SHP77 treated with DMSO at 0.1 percent for 48 hours (cell line): ENCODE measurements around the gene ELOVL6.
"Not testable (repeated sequence)": the region's sequence is repeated elsewhere in the genome, so short reads cannot be mapped to it uniquely, and the experiment has no call there.

Source experiments
- DNase-seq: peaks from one replicate; lab custom pipeline; 2025; lab: John Stamatoyannopoulos, UW

ELOVL6 gene

GRCh38 chr4:110198435-110199416 lies at the start of gene ELOVL6:
Gene ELOVL6 (minus strand): TSS chr4:110198615. CDS start chr4:110198335, 280 bp downstream.
- peak; percentile 28 for DNase-seq

GRCh38 chr4:110248100-110248499 lies 49.7 kb upstream of the ELOVL6 start:
- no peak for DNase-seq

- DNase-seq = no peak
These were observed 49.2 kb upstream of the ELOVL6 start for GRCh38 chr4:110247591-110247990.

- DNase-seq = no peak
These were observed 47.2 kb upstream of the ELOVL6 start for GRCh38 chr4:110245577-110245976.

GRCh38 chr4:110236324-110236723 lies 37.9 kb upstream of the ELOVL6 start:
- DNase-seq = no peak

GRCh38 chr4:110233581-110233980 lies 35.2 kb upstream of the ELOVL6 start:
- not testable (repeated sequence) for DNase-seq

GRCh38 chr4:110231869-110232268 lies 33.5 kb upstream of the ELOVL6 start:
- no peak for DNase-seq

- no peak for DNase-seq
These were observed 30.9 kb upstream of the ELOVL6 start for GRCh38 chr4:110229266-110229665.

- DNase-seq = no peak
These were observed 26.4 kb upstream of the ELOVL6 start for GRCh38 chr4:110224812-110225211.

- no peak for DNase-seq
These were observed 25.7 kb upstream of the ELOVL6 start for GRCh38 chr4:110224142-110224541.

GRCh38 chr4:110218935-110219334 lies 20.5 kb upstream of the ELOVL6 start:
- DNase-seq = not testable (repeated sequence)

GRCh38 chr4:110217181-110217580 lies 18.8 kb upstream of the ELOVL6 start:
- DNase-seq = not testable (repeated sequence)

GRCh38 chr4:110216129-110216528 lies 17.7 kb upstream of the ELOVL6 start:
- no peak for DNase-seq

GRCh38 chr4:110211770-110212061 lies 13.3 kb upstream of the ELOVL6 start:
- no peak for DNase-seq

- peak; percentile 0 for DNase-seq
These were observed 12.8 kb upstream of the ELOVL6 start for GRCh38 chr4:110211007-110211769.

- no peak for DNase-seq
These were observed 10.0 kb upstream of the ELOVL6 start for GRCh38 chr4:110208419-110208818.

- DNase-seq = no peak
These were observed 8.8 kb upstream of the ELOVL6 start for GRCh38 chr4:110207233-110207632.

- no peak for DNase-seq
These were observed 3.6 kb upstream of the ELOVL6 start for GRCh38 chr4:110202024-110202423.

GRCh38 chr4:110201502-110201901 lies 3.1 kb upstream of the ELOVL6 start:
- no peak for DNase-seq

GRCh38 chr4:110200689-110201088 lies 2.3 kb upstream of the ELOVL6 start:
- DNase-seq = no peak

GRCh38 chr4:110198049-110198434 lies 373 bp downstream of the ELOVL6 start:
- DNase-seq = no peak

GRCh38 chr4:110197529-110198042 lies 829 bp downstream of the ELOVL6 start:
- DNase-seq = peak; percentile 8
